HG03060 (cell line): Measurements from ENCODE around the gene GSTT4.
"Not testable (repeated sequence)": the region's sequence is repeated elsewhere in the genome, so short reads cannot be mapped to it uniquely, and the experiment has no call there.

ENCODE experiments used
- ATAC-seq: cut with Tn5 transposase; IDR thresholded peaks from one replicate; pipeline ENCODE4 v1.9.1; 2021; ENCODE audit warnings: low read depth, moderate number of reproducible peaks; ENCODE audit not compliant: unreplicated experiment

Gene GSTT4

GRCh38 chr22:24026056-24026455 is 20.8 kb upstream of the GSTT4 start:
- no peak for ATAC-seq

DNA sequence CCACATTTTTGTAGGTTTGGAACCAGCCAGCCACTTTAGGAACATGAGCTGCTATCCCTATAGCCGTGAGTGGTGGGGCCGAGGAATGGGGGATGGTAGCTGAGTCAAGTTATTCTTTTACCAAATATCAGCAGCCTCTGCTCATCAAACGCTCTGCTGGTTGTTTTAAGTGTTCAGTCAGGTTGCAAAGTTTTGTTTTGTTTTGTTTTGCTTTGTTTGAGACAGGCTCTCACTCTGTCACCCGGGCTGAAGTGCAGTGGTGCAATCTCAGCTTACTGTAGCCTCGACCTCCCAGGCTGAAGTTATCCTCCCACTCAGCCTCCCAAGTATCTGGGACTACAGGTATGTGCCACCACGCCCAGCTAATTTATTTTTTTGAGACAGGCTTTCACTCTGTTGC is 20.2 kb upstream of the GSTT4 start:
- no peak for ATAC-seq

- ATAC-seq: no peak
Measured at GRCh38 chr22:24024354-24024753, 19.1 kb upstream of the GSTT4 start.

GRCh38 chr22:24023204-24023789 is 18.0 kb upstream of the GSTT4 start:
- ATAC-seq: no peak

GRCh38 chr22:24021304-24021703 is 16.1 kb upstream of the GSTT4 start:
- ATAC-seq: no peak

- ATAC-seq: no peak
Measured at GRCh38 chr22:24016156-24016555, 10.9 kb upstream of the GSTT4 start.

GRCh38 chr22:24011735-24012068 is 6.4 kb upstream of the GSTT4 start:
- no peak for ATAC-seq

DNA sequence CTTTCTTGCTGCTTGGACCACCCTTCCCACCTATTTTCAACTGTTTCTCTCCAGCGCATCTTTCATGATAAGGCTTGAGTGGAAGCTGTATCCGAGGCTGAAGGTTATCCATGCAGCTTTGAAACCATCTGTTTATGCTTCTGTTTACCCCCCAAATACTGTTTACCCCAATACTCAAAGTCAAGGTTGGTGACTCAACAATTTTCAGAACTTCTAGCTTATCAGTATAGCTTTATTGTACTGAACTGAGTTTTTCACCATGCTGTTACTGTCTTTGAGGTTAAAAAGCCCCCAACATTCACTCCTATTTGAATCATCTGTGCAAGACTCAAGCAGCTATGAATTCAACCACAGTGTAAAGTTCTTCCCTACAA is 4.8 kb upstream of the GSTT4 start:
- ATAC-seq: no peak

- ATAC-seq: no peak
Measured at GRCh38 chr22:24009227-24010017, 4.2 kb upstream of the GSTT4 start.

DNA sequence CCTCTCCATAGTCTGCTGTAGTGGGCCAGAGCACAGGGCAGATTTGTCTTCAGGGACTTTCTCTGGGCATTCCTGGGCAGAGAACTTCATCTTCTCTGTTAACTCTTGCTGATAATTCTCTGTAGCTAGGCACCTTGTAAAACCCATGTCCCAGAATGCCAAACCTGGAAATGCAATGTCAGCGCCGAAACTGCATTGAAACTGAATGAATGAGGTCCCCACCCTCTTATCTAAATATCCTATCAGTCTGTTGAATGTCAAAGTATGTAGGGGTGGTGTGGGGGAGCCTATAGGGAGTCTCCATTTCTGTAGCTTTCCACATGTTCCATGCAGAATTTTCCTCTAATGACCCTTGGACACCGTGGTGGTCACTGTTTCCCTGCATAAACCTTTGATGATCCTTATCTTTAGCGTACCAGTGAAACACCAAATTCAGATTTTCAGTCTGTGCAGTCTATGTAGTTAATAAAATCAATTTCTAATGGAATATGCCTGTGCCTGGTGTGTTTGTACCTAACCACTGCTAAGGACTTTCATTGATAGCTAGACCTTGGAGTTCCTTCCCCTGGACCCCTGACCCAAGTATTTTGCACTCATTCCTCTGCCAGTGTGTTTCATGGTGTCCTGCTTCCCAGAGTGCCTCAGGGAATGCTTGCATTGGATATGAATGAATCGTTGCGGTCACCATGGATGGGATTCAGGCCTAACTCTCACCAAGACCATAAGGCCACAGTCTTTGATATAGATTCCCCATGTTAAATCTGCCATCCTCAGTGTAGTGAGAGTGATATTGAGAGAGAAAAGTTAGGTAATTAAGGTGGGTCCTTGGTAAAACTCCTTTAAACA is 3.4 kb upstream of the GSTT4 start:
- no peak for ATAC-seq

- no peak for ATAC-seq
Measured at GRCh38 chr22:24008022-24008283, 2.7 kb upstream of the GSTT4 start.

GRCh38 chr22:24007253-24008021 is 2.2 kb upstream of the GSTT4 start:
- no peak for ATAC-seq

DNA sequence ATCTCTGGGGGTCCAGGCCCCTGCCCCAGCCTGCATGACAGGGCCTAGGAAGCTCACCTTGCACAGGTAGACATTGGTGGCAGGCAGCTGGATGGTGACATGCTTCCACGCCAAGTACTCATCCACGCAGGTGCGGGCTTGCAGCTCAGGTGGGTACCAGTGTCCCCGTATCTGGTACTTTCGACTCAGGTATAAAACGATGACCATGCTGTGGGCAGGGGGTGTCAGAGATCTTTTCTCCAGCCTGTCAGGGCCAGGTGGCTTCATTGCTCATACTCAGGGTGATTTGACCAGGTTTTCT is 1.6 kb upstream of the GSTT4 start:
- ATAC-seq: no peak

DNA sequence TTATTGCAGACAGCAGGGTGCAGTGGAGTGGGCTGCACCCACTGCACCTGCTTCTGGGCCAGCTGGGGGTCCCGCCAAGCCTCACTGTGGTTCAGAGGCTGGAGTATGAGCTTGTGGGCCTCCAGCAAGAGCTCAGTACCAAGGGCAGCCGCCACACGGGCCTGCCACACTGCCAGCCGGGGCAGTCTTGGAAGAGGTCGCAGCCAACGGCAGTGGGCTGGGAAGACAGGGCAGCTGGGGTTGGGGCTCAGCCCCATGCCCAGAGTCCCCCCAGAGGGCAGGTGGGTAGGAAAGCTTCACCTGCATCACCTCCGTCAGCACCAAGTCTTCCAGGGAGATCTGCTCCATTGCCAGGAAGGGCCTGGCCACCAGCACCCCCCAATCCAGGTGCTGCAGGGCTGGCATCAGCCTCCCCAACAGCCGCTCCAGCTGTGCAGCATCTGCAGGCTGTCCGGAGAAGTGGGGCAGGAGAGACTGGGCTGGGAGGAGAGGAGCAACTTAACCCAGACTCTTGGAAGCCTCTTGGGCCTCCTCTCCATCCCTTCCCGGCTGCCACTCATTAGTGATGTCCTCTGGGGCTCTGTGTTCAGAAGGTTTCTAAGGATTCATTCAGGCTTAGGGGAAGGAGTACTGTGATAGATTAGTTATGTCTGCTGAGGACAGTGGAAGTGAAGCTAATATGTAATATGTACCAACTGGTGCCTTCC is 1.1 kb upstream of the GSTT4 start:
- ATAC-seq: no peak

- no peak for ATAC-seq
Measured at GRCh38 chr22:24003887-24004286, 1.4 kb downstream of the GSTT4 start.

DNA sequence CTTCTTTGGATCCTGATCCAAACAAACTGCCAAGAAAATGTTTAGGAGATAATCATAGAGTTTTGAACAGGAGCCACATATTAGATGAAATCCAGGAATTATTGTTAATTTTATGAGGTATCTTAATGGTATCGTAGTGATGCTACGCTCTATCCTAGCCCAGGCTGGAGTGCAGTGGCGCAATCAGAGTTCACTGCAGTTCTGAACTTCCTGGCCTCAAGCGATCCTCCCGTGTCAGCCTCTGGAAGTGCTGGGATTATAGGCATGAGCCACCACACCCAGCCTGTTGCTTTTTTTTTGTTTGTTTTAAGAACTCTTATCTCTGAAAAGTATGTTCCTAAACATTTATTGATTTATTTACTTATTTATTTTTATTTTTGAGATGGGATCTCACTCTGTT is 2.4 kb downstream of the GSTT4 start:
- no peak for ATAC-seq

- no peak for ATAC-seq
Measured at GRCh38 chr22:24002272-24002671, 3.0 kb downstream of the GSTT4 start.

GRCh38 chr22:24001314-24001713 is 3.9 kb downstream of the GSTT4 start:
- no peak for ATAC-seq

GRCh38 chr22:23999779-24000178 is 5.5 kb downstream of the GSTT4 start:
- ATAC-seq: not testable (repeated sequence)

- ATAC-seq: no peak
Measured at GRCh38 chr22:23997092-23997491, 8.2 kb downstream of the GSTT4 start.
